Loucy (cell line): ENCODE results near the gene COLQ.

Experiments
- H2AFZ ChIP-seq: fragments of 200-600 bp; sonication (generic); 2 replicates; pipeline ENCODE4 v1.6.0; 2016; ENCODE audit warnings: antibody characterized with exemption, mild to moderate bottlenecking, low read length, moderate library complexity
- H3F3A ChIP-seq: fragments of 200-600 bp; 2 replicates; pipeline ENCODE4 v1.6.0; 2016; ENCODE audit warnings: antibody characterized with exemption, low read depth, mild to moderate bottlenecking
- H3K27me3 ChIP-seq: fragments of 200-600 bp; sonication (generic); 2 replicates; pipeline ENCODE4 v1.6.1; 2014; ENCODE audit warnings: low read length, mild to moderate bottlenecking; ENCODE audit not compliant: insufficient read depth, poor library complexity, severe bottlenecking
- H3K36me3 ChIP-seq: fragments of 200-600 bp; sonication (generic); 2 replicates; pipeline ENCODE4 v1.6.1; 2016; ENCODE audit warnings: low read length; ENCODE audit not compliant: insufficient read depth
- H3K4me1 ChIP-seq: fragments of 200-600 bp; sonication (generic); 2 replicates; pipeline ENCODE4 v1.5.1; 2014; ENCODE audit warnings: low read length, mild to moderate bottlenecking; ENCODE audit not compliant: insufficient read depth, poor library complexity, severe bottlenecking
- H3K4me2 ChIP-seq: fragments of 200-600 bp; sonication (generic); 2 replicates; pipeline ENCODE4 v1.6.0; 2014; ENCODE audit warnings: antibody characterized with exemption, low read length, low read depth, mild to moderate bottlenecking; ENCODE audit not compliant: poor library complexity, severe bottlenecking
- H3K4me3 ChIP-seq: fragments of 200-600 bp; sonication (generic); 2 replicates; pipeline ENCODE4 v1.5.1; 2014; ENCODE audit warnings: low read length, mild to moderate bottlenecking, mixed read lengths; ENCODE audit not compliant: poor library complexity, severe bottlenecking
- H3K79me2 ChIP-seq: fragments of 200-600 bp; sonication (generic); 2 replicates; pipeline ENCODE4 v1.6.1; 2014; ENCODE audit warnings: low read length; ENCODE audit not compliant: insufficient read depth
- H3K9ac ChIP-seq: fragments of 200-600 bp; sonication (generic); 2 replicates; pipeline ENCODE4 v1.6.0; 2014; ENCODE audit warnings: mild to moderate bottlenecking, low read depth, low read length, moderate library complexity; ENCODE audit not compliant: poor library complexity, severe bottlenecking
- H3K9me2 ChIP-seq: fragments of 200-600 bp; sonication (generic); replicated peaks from 2 replicates; pipeline ENCODE4 v1.6.1; 2016; ENCODE audit warnings: low read depth, low read length, mixed read lengths
- H3K9me3 ChIP-seq: fragments of 200-600 bp; sonication (generic); 2 replicates; pipeline ENCODE4 v1.6.1; 2014; ENCODE audit warnings: mild to moderate bottlenecking, antibody characterized with exemption, low read length, low read depth; ENCODE audit not compliant: insufficient read depth
- H4K20me1 ChIP-seq: fragments of 200-600 bp; sonication (generic); 2 replicates; pipeline ENCODE4 v1.6.0; 2014; ENCODE audit warnings: antibody characterized with exemption, low read length, mild to moderate bottlenecking; ENCODE audit not compliant: insufficient read depth, poor library complexity, severe bottlenecking
- CTCF ChIP-seq: fragments of 200-600 bp; sonication (generic); conservative IDR thresholded peaks from 2 replicates; pipeline ENCODE4 v1.5.1; 2014; ENCODE audit warnings: mild to moderate bottlenecking, antibody characterized with exemption, low read length
- EZH2phosphoT487 ChIP-seq: fragments of 200-600 bp; IDR thresholded peaks from 2 replicates; pipeline ENCODE4 v1.6.1; 2018; ENCODE audit warnings: antibody characterized with exemption, mild to moderate bottlenecking, moderate library complexity, borderline replicate concordance

COLQ gene

GRCh38 chr3:15501126-15501525, 20.4 kb downstream of the COLQ start:
- Histone ChIP-seq H3K79me2 (no peaks in the 10 kb centered on the region), H4K20me1 (no peaks in the 10 kb centered on the region), H3K4me2 (no peak overlapping the region), H3K4me1 (peaks cover 6% of the 10 kb centered on the region), H3F3A (no peaks in the 10 kb centered on the region), H3K9ac (no peak overlapping the region), H3K36me3 (no peaks in the 10 kb centered on the region), H3K9me3 (no peaks in the 10 kb centered on the region), H2AFZ (no peak overlapping the region), H3K9me2 (no peaks in the 10 kb centered on the region), H3K4me3 (no peak overlapping the region), H3K27me3 (no peaks in the 10 kb centered on the region)
- no peak for TF ChIP-seq EZH2phosphoT487
- no peak for TF ChIP-seq CTCF

- Histone ChIP-seq H3K36me3 (no peaks in the 10 kb centered on the region), H3K9me3 (no peaks in the 10 kb centered on the region), H2AFZ (no peak overlapping the region), H3K9ac (no peak overlapping the region), H4K20me1 (no peaks in the 10 kb centered on the region), H3K79me2 (no peaks in the 10 kb centered on the region), H3K9me2 (no peaks in the 10 kb centered on the region), H3K27me3 (no peaks in the 10 kb centered on the region), H3F3A (no peaks in the 10 kb centered on the region), H3K4me2 (no peak overlapping the region), H3K4me1 (peaks cover 6% of the 10 kb centered on the region), H3K4me3 (no peak overlapping the region)
- TF ChIP-seq EZH2phosphoT487 (no peak), CTCF (no peak)
Measured at GRCh38 chr3:15500107-15500724, 21.3 kb downstream of the COLQ start.

- Histone ChIP-seq H3K4me1 (peaks cover 6% of the 10 kb centered on the region), H3F3A (no peaks in the 10 kb centered on the region), H3K9ac (no peak overlapping the region), H3K4me2 (no peak overlapping the region), H3K4me3 (no peak overlapping the region), H3K36me3 (no peaks in the 10 kb centered on the region), H3K9me3 (no peaks in the 10 kb centered on the region), H2AFZ (no peak overlapping the region), H3K27me3 (no peaks in the 10 kb centered on the region), H4K20me1 (no peaks in the 10 kb centered on the region), H3K79me2 (no peaks in the 10 kb centered on the region), H3K9me2 (no peaks in the 10 kb centered on the region)
- no peak for TF ChIP-seq CTCF
- no peak for TF ChIP-seq EZH2phosphoT487
Measured at GRCh38 chr3:15499536-15499935, 22.0 kb downstream of the COLQ start.
